Tibial nerve (tissue), 3 donors: ENCODE measurements around the gene HOXA1.

ENCODE experiments used
- POLR2A ChIP-seq, 2 donors: fragments of 450-650 bp; IDR thresholded peaks; one replicate each; pipeline ENCODE4 v1.6.1; 2017; ENCODE audit warnings: antibody characterized with exemption in 2 of 2, mild to moderate bottlenecking in 2 of 2, moderate library complexity in 2 of 2
- TF ChIP-seq, protein P1 (sequence below), 5 experiments: fragments of 200-600 bp in 3 of 5; fragments of 450-650 bp in 2 of 5; sonication (generic) in 3 of 5; IDR thresholded peaks; one replicate each; pipeline ENCODE4 v1.5.1; 2016 to 2019; ENCODE audit warnings: antibody characterized with exemption in 5 of 5, mild to moderate bottlenecking in 3 of 5, moderate library complexity in 2 of 5

DNA sequence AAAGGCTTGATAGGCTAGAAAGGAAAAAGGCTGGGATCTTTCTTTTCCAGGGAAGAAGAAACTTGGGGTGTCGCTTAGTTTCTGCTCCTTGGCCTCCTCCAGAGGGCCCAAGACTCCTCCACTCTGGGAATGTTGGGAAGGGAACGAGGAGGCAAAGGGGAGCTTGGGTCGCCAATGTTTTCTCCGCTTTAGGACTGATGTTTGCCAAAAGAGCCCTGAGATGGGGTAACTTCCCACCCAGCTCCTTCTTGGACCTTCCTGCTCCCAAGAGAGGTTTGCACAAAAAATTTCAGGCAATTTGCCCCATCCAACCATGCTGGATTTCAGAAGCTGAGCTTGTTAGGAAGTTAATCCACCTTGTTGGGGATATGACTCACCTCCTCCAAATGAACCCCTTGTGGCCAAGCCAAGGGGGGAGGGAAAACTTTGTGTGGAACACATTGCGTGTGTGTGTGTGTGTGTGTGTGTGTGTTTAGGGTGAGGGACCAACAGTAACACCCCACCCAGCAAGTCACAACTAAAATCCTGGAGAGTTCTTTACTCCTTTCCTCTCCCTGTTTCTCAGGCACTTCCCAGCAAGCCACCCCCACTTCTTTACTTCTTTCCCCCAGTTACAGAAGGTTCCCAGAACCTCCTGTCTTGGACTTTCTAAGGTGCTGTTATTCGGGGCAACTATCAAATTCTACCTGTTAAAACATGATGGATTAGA is 15.4 kb upstream of the HOXA1 start:
- TF ChIP-seq, protein P1, sequence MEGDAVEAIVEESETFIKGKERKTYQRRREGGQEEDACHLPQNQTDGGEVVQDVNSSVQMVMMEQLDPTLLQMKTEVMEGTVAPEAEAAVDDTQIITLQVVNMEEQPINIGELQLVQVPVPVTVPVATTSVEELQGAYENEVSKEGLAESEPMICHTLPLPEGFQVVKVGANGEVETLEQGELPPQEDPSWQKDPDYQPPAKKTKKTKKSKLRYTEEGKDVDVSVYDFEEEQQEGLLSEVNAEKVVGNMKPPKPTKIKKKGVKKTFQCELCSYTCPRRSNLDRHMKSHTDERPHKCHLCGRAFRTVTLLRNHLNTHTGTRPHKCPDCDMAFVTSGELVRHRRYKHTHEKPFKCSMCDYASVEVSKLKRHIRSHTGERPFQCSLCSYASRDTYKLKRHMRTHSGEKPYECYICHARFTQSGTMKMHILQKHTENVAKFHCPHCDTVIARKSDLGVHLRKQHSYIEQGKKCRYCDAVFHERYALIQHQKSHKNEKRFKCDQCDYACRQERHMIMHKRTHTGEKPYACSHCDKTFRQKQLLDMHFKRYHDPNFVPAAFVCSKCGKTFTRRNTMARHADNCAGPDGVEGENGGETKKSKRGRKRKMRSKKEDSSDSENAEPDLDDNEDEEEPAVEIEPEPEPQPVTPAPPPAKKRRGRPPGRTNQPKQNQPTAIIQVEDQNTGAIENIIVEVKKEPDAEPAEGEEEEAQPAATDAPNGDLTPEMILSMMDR (IDR thresholded peaks at IDR 0.05): no peak
- no peak for TF ChIP-seq POLR2A (IDR thresholded peaks at IDR 0.05)
